Stimulated activated naive CD4-positive, alpha-beta T cell (primary cell): ENCODE measurements around the gene BIRC7.
"Not testable (repeated sequence)": the region's sequence is repeated elsewhere in the genome, so short reads cannot be mapped to it uniquely, and the experiment has no call there.

Experiments
- DNase-seq, 6 experiments: peaks; one replicate each; lab custom pipeline; 2025; lab: John Stamatoyannopoulos, UW

The BIRC7 gene

GRCh38 chr20:63248835-63249591 is 13.3 kb downstream of the BIRC7 start:
- DNase-seq, result no peak

- DNase-seq, result no peak
Observed at GRCh38 chr20:63249891-63250290, 14.2 kb downstream of the BIRC7 start.

GRCh38 chr20:63251350-63251749 is 15.6 kb downstream of the BIRC7 start:
- not testable (repeated sequence) for DNase-seq

GRCh38 chr20:63252284-63252711 is 16.6 kb downstream of the BIRC7 start:
- DNase-seq, result no peak

- no peak for DNase-seq
Observed at GRCh38 chr20:63253065-63253437, 17.3 kb downstream of the BIRC7 start.

GRCh38 chr20:63253438-63254231 is 17.9 kb downstream of the BIRC7 start:
- no peak for DNase-seq

GRCh38 chr20:63254232-63254605 is 18.5 kb downstream of the BIRC7 start, which contains the start of gene NKAIN4:
NKAIN4 (minus strand) TSS chr20:63254463; CDS start chr20:63254450, 13 bp downstream.
- DNase-seq, result no peak

- DNase-seq, result no peak
Observed at GRCh38 chr20:63254606-63255384, 19.1 kb downstream of the BIRC7 start.

- no peak for DNase-seq
Observed at GRCh38 chr20:63255931-63256704, 20.4 kb downstream of the BIRC7 start.

GRCh38 chr20:63256954-63257353 is 21.2 kb downstream of the BIRC7 start:
- no peak for DNase-seq

- DNase-seq, result no peak
Observed at GRCh38 chr20:63257629-63258028, 21.9 kb downstream of the BIRC7 start.

- no peak for DNase-seq
Observed at GRCh38 chr20:63258781-63259180, 23.1 kb downstream of the BIRC7 start.

GRCh38 chr20:63259734-63260460 is 24.2 kb downstream of the BIRC7 start:
- DNase-seq, result no peak

- DNase-seq, result no peak
Observed at GRCh38 chr20:63260521-63260920, 24.8 kb downstream of the BIRC7 start.

GRCh38 chr20:63261060-63261794 is 25.5 kb downstream of the BIRC7 start:
- DNase-seq, result no peak

GRCh38 chr20:63261795-63262528 is 26.3 kb downstream of the BIRC7 start:
- no peak for DNase-seq

GRCh38 chr20:63262836-63263235 is 27.1 kb downstream of the BIRC7 start:
- DNase-seq, result no peak

GRCh38 chr20:63264000-63264399 is 28.3 kb downstream of the BIRC7 start:
- DNase-seq, result no peak

GRCh38 chr20:63264519-63264918 is 28.8 kb downstream of the BIRC7 start:
- no peak for DNase-seq
